K562 (cell line): Measurements from ENCODE around the gene SLC4A1. TPM values are rescaled to one million over a fixed set of nuclear protein-coding genes. Genes with fewer than 3 reads are reported as not detected.

ENCODE experiments used
- ATF2 ChIP-seq: sonication (generic); formaldehyde crosslinking; IDR thresholded peaks from 2 replicates; pipeline ENCODE4 v1.8.1; 2022; ENCODE audit warnings: missing genetic modification reagents
- HSF4 ChIP-seq: fragments of 250-450 bp; sonication (Bioruptor Pico); IDR thresholded peaks from 2 replicates; pipeline ENCODE4 v2.1.2; 2022; ENCODE audit warnings: mild to moderate bottlenecking, moderate library complexity, borderline replicate concordance
- MGA ChIP-seq: fragments of 450-650 bp; IDR thresholded peaks from 2 replicates; pipeline ENCODE4 v1.6.1; 2016; ENCODE audit warnings: mild to moderate bottlenecking, moderate library complexity
- NCOA6 ChIP-seq: fragments of 450-650 bp; IDR thresholded peaks from 2 replicates; pipeline ENCODE4 v1.6.1; 2017; ENCODE audit warnings: mild to moderate bottlenecking
- PRDM10 ChIP-seq: fragments of 450-650 bp; IDR thresholded peaks from 2 replicates; pipeline ENCODE4 v1.6.1; 2018; ENCODE audit not compliant: partially characterized antibody
- VEZF1 ChIP-seq: fragments of 200-800 bp; sonication (Bioruptor generic); IDR thresholded peaks from 2 replicates; pipeline ENCODE4 v1.6.1; 2017; ENCODE audit warnings: missing genetic modification characterization, missing compliant biosample characterization
- ZFPM2 ChIP-seq: fragments of 250-450 bp; sonication (Bioruptor Pico); IDR thresholded peaks from 2 replicates; pipeline ENCODE4 v1.5.1; 2022; ENCODE audit warnings: mild to moderate bottlenecking
- ZNF23 ChIP-seq: fragments of 250-450 bp; sonication (Bioruptor Pico); IDR thresholded peaks from 2 replicates; pipeline ENCODE4 v1.4.0; 2020; ENCODE audit warnings: mild to moderate bottlenecking
- ZNF316 ChIP-seq: fragments of 450-650 bp; IDR thresholded peaks from 2 replicates; pipeline ENCODE4 v1.6.1; 2016
- polyA plus RNA-seq, 8 experiments: library from polyadenylated mRNA; depleted of rRNA in 4 of 8; stranded (reverse) in 5 of 8; unstranded in 3 of 8; fragments of >200 nt; fragmentation: Nextera tagmentation in 2 of 8; fragmentation: Illumina TruSeq in 1 of 8; extraction: Ambion mirVana in 2 of 8; extraction: Trizol in 1 of 8; gene quantifications; 2 replicates each; pipeline versions ENCODE4 v1.2.1 to v1.2.3, GENCODE V29; 2011 to 2014; ENCODE audit warnings: inconsistent platforms in 1 of 8, missing spikeins in 1 of 8
- total RNA-seq, 7 experiments: library from RNA; depleted of rRNA in 6 of 7; stranded (reverse); fragments of >200 nt in 6 of 7; fragmentation: Illumina TruSeq in 2 of 7; extraction: Trizol in 2 of 7; gene quantifications; 2 replicates each; pipeline versions ENCODE4 v1.2.1 to v1.2.3, GENCODE V29; 2011 to 2021; ENCODE audit warnings: low replicate concordance in 1 of 7

The SLC4A1 gene
- total and polyA plus RNA-seq, 9 of the 15 experiments (the other 6 are each of a cell fraction or from before 2014, with no cell fraction given): 0.14 to 1.00 (median 0.53) TPM

GRCh38 chr17:44218344-44219107 lies 49.4 kb downstream of the SLC4A1 start (continued):
- TF ChIP-seq MGA (no peak), ZNF23 (no peak), ATF2 (CRISPR knock-in tag) (no peak), NCOA6 (no peak), HSF4 (CRISPR knock-in tag) (no peak), ZFPM2 (CRISPR knock-in tag) (no peak), PRDM10 (no peak), ZNF316 (no peak), VEZF1 (CRISPR knock-in tag) (peak; percentile 98)
